Dermis lymphatic vessel endothelial cell (primary cell): Measurements from ENCODE around the gene SPAG5. TPM values are rescaled to one million over a fixed set of nuclear protein-coding genes. Genes with fewer than 3 reads are reported as not detected.

Experiments
- total RNA-seq: library from RNA; depleted of rRNA; stranded (reverse); fragments of >200 nt; gene quantifications from 2 replicates; pipeline ENCODE4 v1.2.1, GENCODE V29; 2014

SPAG5 gene
- total RNA-seq: 5.4 and 6.0 TPM in 2 replicates

DNA sequence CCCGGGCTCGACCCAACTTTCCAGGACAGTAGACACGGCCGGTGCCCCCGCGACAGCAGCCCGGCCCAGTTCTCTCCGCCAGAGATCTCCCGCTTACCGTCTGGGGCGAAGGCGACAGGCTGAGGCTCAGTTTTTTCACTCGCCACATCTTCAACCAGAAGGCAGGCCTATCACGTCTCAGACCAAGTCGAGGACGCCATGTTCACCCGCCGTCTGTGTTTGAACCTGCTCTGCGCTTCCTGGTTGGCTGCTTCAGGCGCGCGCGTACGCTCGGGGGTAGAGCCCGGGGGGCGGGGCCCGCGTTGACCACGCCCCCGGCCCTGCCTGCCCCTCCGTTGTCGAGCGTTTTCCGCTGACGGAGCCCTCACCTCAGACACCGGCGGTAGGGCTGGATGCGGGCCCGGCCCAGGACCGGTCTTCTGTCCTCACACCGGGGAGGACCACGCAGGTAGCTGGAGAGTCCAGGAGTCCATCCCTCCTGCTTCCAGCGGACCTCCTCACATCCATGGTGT lies at the start of gene SPAG5:
SPAG5 (minus strand) TSS at position 227 of the 512 bp plus-strand sequence; CDS start at position 148, 79 bp downstream.

GRCh38 chr17:28644787-28645575 lies 46.2 kb upstream of the SPAG5 start, which contains the start of gene BLTP2:
TSS of gene BLTP2 (minus strand) at chr17:28645158. CDS start at chr17:28645056, 102 bp downstream.

DNA sequence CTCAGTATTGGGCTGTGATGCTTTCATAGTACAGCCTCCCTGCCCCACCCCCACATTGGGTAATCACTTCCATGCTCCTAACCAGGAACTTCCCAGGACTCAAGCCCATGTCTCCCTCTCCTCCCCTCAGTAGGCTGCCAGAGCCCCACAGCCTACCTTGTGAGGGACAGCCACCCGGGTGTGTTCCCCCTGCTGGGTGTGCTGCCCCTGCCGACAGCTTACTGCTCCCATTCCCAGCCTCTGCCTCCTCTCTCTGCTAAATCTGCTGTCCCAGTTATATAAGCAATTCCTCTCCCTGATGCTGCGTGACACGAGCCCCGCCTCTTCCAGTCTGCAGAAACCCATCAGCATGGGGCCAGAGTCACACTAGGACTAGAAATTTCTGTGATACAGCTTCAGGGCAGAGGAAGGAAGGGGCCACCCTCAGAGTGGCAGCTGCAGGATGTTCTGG lies 15.1 kb upstream of the SPAG5 start, which contains the start of gene RSKR:
RSKR (minus strand) TSS at position 255 of the 451 bp plus-strand sequence; CDS start at position 231, 24 bp downstream.

DNA sequence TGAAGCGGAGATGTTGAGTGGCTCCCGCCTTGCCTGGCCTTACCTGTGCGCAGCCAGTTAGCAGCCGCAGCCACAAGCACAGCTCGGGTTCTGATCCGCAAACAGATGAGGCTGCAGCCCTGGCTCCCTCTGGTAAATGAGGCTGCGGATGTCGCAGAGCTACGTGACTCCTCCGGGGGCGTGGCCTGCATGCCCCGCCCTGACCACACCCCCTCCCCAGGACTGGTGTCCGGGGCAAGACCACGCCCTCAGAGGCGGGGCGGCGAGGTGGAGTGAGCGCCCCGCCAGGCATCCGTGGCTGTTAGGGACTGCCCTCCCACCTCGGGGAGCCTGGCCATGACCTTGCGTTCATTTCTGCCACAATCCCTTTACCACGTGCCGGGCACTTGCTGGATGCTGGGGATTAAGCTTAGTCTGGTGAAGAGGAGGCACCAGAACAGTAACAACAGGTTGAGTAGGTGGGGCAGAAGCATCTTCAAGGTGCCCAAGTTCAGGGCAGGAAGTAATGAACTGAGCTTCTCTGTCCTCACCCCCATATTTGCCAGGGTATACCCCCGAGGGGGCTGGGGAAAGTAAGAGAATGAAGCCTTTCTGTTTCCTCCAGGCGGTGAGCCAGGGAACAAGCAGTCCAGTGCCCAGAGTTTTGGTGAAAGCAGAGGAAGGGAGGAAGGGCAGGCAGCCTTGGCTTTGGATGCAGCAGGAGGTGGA lies 21.9 kb downstream of the SPAG5 start, which contains the start of gene ALDOC:
ALDOC (minus strand) TSS at position 138 of the 708 bp plus-strand sequence. CDS start 1,363 bp downstream, outside the sequence.

GRCh38 chr17:28571361-28572122 lies 27.3 kb downstream of the SPAG5 start, which contains the start of gene PIGS:
TSS of gene PIGS (minus strand) at chr17:28571524. CDS start at chr17:28571496, 28 bp downstream.

GRCh38 chr17:28552176-28552999 lies 46.4 kb downstream of the SPAG5 start, which contains the start of gene UNC119:
TSS of gene UNC119 (minus strand) at chr17:28552624. CDS start at chr17:28552557, 67 bp downstream.

Other genes starting within 250 kb of the SPAG5 start
- 54.5 and 59.2 TPM in 2 replicates for gene POLDIP2, start 241.5 kb downstream of the SPAG5 start, total RNA-seq
- not detected in 2 replicates for gene SEBOX, start 233.8 kb downstream of the SPAG5 start, total RNA-seq
- under 0.01 and 0.22 TPM in 2 replicates for gene VTN, start 228.7 kb downstream of the SPAG5 start, total RNA-seq
- gene SARM1, start 227.3 kb downstream of the SPAG5 start, total RNA-seq: 1.6 and 2.5 TPM in 2 replicates
- 0.33 and 0.60 TPM in 2 replicates for gene SLC46A1, start 192.8 kb downstream of the SPAG5 start, total RNA-seq
- gene SLC13A2, start 125.4 kb downstream of the SPAG5 start, total RNA-seq: not detected in 2 replicates
- not detected in 2 replicates for gene FOXN1, start 92.7 kb downstream of the SPAG5 start, total RNA-seq
- gene UNC119, start 46.4 kb downstream of the SPAG5 start, total RNA-seq: 22.3 and 26.1 TPM in 2 replicates
- 46.5 and 48.9 TPM in 2 replicates for gene PIGS, start 27.5 kb downstream of the SPAG5 start, total RNA-seq
- 19.2 and 25.2 TPM in 2 replicates for gene ALDOC, start 22.1 kb downstream of the SPAG5 start, total RNA-seq
- 2.6 and 3.3 TPM in 2 replicates for gene RSKR, start 15.2 kb upstream of the SPAG5 start, total RNA-seq
- 129 and 154 TPM in 2 replicates for gene BLTP2, start 46.1 kb upstream of the SPAG5 start, total RNA-seq
- gene SDF2, start 62.9 kb upstream of the SPAG5 start, total RNA-seq: 68.0 and 80.6 TPM in 2 replicates
- 43.7 and 50.7 TPM in 2 replicates for gene SUPT6H, start 63.2 kb upstream of the SPAG5 start, total RNA-seq
- gene PROCA1, start 112.9 kb upstream of the SPAG5 start, total RNA-seq: 0.22 and 0.26 TPM in 2 replicates
- 12.1 and 27.4 TPM in 2 replicates for gene RAB34, start 118.8 kb upstream of the SPAG5 start, total RNA-seq
- gene RPL23A, start 121.0 kb upstream of the SPAG5 start, total RNA-seq: 614 and 651 TPM in 2 replicates
- gene TLCD1, start 127.2 kb upstream of the SPAG5 start, total RNA-seq: 0.34 and 1.2 TPM in 2 replicates
- gene NEK8, start 129.8 kb upstream of the SPAG5 start, total RNA-seq: 1.6 and 2.0 TPM in 2 replicates
- gene TRAF4, start 145.0 kb upstream of the SPAG5 start, total RNA-seq: 21.0 and 24.1 TPM in 2 replicates
- gene FAM222B, start 243.8 kb upstream of the SPAG5 start, total RNA-seq: 6.0 and 7.9 TPM in 2 replicates